Bronchial epithelial cell (primary cell): Measurements from ENCODE around the gene ALPK3. TPM values are rescaled to one million over a fixed set of nuclear protein-coding genes. Genes with fewer than 3 reads are reported as not detected.

ENCODE experiments used
- DNase-seq: peaks from one replicate; pipeline ENCODE4 v3.0.0-alpha.2; 2010; ENCODE audit warnings: low read depth
- FAIRE-seq: peaks from 2 replicates; lab custom pipeline; 2011; peaks lifted over from hg19 to GRCh38; lab: Jason Lieb, UNC
- H3K27me3 ChIP-seq: 2 replicates; pipeline ENCODE4 v1.5.1; 2011; ENCODE audit warnings: low read length; ENCODE audit not compliant: control insufficient read depth, insufficient read depth
- H3K36me3 ChIP-seq: 2 replicates; pipeline ENCODE4 v1.5.1; 2011; ENCODE audit warnings: low read length; ENCODE audit not compliant: control insufficient read depth, insufficient read depth
- H3K4me3 ChIP-seq: 2 replicates; pipeline ENCODE4 v1.5.1; 2011; ENCODE audit warnings: mild to moderate bottlenecking, low read depth, low read length, control low read depth
- total RNA-seq: library from RNA; depleted of rRNA; stranded (reverse); fragments of >200 nt; gene quantifications from 2 replicates; pipeline ENCODE4 v1.2.1, GENCODE V29; 2014
- TF ChIP-seq, protein P1 (sequence below): IDR thresholded peaks from 2 replicates; pipeline ENCODE4 v1.5.1; 2011; ENCODE audit warnings: mild to moderate bottlenecking, moderate library complexity, low read length, control low read depth, inconsistent platforms; ENCODE audit not compliant: insufficient read depth, severe bottlenecking

The ALPK3 gene
- total RNA-seq, 1 donor from 2014 or later = 0.26 TPM

DNA sequence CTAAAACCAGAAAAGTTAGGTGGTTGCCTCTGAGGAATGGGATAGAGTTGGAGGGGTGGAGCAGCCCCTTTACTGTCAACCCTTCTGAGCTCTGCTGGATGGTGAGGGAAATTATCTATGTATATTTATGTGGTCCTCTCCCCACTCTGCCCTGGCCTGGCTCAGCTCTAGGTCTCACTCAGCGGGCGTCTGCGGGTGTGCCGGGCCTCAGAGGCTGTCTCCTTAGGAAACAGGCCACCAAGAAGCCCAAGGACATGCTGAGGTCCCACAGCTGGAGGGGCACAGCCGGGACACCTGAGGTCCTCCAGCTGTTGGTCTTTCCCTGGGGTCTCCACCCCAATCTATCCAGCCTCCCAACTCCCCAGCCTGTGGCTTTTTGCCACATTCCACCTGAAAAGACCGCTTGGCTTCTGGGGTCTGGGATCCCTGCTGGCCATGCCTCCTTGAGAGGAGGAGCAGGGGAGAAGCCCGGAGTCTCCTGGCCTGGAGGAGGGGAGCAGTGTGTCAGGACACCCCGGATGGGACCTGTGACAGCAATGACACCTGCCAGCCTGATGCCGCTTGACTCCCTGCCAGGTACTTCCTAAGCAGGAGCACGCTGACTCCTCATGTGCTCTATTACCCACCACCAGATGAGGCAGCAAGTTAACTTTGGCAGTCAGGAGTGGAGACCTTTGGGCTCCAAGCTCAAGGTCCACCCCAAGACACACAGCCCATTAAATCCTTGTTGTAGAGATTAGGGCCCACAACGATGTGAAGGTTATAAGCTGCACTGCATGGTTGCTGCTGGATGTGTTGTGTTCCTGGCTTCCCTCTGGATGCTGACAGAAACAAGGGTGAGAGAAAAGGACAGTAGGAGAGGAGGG, 67.0 kb downstream of the ALPK3 start, which contains the start of gene SLC28A1:
Gene SLC28A1 (plus strand): TSS at position 747 of the 866 bp plus-strand sequence. CDS start 3,099 bp downstream, outside the sequence.
- Histone ChIP-seq H3K27me3 (no peaks in the 10 kb centered on the region), H3K4me3 (no peak within 1 kb of the TSS), H3K36me3 (no peaks in the 10 kb centered on the region)
- no peak for FAIRE-seq
- TF ChIP-seq, protein P1, sequence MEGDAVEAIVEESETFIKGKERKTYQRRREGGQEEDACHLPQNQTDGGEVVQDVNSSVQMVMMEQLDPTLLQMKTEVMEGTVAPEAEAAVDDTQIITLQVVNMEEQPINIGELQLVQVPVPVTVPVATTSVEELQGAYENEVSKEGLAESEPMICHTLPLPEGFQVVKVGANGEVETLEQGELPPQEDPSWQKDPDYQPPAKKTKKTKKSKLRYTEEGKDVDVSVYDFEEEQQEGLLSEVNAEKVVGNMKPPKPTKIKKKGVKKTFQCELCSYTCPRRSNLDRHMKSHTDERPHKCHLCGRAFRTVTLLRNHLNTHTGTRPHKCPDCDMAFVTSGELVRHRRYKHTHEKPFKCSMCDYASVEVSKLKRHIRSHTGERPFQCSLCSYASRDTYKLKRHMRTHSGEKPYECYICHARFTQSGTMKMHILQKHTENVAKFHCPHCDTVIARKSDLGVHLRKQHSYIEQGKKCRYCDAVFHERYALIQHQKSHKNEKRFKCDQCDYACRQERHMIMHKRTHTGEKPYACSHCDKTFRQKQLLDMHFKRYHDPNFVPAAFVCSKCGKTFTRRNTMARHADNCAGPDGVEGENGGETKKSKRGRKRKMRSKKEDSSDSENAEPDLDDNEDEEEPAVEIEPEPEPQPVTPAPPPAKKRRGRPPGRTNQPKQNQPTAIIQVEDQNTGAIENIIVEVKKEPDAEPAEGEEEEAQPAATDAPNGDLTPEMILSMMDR = no peak
- DNase-seq = no peak

DNA sequence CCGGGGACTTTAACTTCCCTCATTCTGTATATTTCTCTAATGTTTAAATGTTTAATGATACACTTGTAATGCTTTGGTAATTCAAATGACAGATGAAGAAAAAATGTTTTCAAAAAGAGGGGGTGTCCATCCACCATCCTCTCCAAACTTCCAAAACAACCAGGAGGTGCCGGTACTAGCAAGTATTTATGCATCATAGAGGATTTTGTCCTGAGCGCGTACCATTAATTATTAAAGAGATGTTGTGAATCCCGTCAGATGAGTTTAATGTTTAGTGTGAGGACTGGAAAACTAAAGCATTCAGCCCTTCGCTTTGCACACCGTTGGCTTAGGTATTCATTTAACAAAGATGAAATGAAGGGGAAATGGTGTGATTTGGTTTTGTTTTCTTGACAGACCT, 68.6 kb downstream of the ALPK3 start:
- no peak for DNase-seq
- FAIRE-seq = no peak
- no peak overlapping the region for H3K4me3 ChIP-seq
- H3K27me3 ChIP-seq = no peaks in the 10 kb centered on the region
- TF ChIP-seq, protein P1 = no peak
- no peaks in the 10 kb centered on the region for H3K36me3 ChIP-seq

DNA sequence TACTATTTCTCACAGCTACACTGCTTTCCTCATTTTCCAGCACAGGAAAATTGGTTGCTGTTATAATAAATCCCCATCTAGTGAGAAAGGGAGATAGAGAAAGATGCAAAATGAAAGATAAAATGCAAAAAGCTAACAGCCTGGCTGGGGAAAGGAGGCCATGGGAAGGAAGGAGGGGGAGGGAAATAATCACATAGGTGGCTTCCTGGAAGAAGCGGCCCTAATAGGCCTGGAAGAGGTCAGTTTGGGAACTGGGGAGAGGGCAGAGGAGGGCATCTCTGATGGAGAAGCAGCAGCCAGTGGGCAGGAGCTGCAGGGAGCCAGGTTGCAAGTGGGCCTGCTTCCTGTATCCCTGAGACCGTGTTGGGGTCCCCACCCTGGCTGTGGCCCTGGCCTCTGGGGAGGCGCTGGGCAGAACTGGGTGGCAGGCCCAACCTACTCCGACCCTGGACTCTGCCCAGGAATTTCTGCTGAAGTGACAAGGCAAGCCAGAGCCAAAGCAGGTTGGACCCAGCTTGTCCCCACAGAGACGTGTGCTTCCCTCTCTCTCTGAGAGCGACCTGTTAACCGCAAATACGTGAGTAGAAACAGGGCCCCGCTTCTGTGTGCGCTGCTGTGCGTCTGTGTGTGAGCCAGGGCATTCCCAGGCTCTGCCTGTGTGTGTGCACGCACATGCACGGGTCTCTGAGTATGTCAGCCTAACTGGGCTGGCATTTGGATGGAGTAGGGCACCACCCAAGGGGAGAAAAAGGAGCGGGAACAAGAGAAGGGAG, 69.2 kb downstream of the ALPK3 start:
- DNase-seq (no peak), FAIRE-seq (no peak)
- Histone ChIP-seq H3K27me3 (no peaks in the 10 kb centered on the region), H3K4me3 (no peak overlapping the region), H3K36me3 (no peaks in the 10 kb centered on the region)
- TF ChIP-seq, protein P1 = no peak

DNA sequence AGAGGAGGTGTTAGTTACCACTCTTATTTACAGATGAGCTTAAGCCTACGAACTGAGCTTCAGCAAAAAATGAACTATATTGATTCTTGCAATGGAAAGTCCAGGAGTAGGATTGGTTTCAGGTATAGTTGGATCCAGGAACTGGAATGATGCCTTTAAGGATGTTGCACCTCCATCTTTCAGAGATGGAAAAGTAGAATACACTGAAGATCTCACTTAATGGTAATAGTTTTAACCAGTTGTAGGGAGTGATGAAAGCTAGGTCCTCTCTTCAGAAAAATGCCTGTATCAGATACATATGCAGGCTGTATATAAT, 69.8 kb downstream of the ALPK3 start:
- Histone ChIP-seq H3K27me3 (no peaks in the 10 kb centered on the region), H3K4me3 (no peak overlapping the region), H3K36me3 (no peaks in the 10 kb centered on the region)
- FAIRE-seq (no peak), DNase-seq (no peak)
- TF ChIP-seq, protein P1 = no peak

- DNase-seq (no peak), FAIRE-seq (no peak)
- TF ChIP-seq, protein P1 = no peak
- Histone ChIP-seq H3K27me3 (no peaks in the 10 kb centered on the region), H3K4me3 (no peak overlapping the region), H3K36me3 (no peaks in the 10 kb centered on the region)
These were observed 70.8 kb downstream of the ALPK3 start for GRCh38 chr15:84887938-84888337.
